ENCODE data around the gene LGMN.
A peak's percentile ranks its signal among the peaks of the same experiment; 100 is the strongest.
"Not testable (repeated sequence)": the region's sequence is repeated elsewhere in the genome, so short reads cannot be mapped to it uniquely, and the experiment has no call there.

Gene LGMN

DNA sequence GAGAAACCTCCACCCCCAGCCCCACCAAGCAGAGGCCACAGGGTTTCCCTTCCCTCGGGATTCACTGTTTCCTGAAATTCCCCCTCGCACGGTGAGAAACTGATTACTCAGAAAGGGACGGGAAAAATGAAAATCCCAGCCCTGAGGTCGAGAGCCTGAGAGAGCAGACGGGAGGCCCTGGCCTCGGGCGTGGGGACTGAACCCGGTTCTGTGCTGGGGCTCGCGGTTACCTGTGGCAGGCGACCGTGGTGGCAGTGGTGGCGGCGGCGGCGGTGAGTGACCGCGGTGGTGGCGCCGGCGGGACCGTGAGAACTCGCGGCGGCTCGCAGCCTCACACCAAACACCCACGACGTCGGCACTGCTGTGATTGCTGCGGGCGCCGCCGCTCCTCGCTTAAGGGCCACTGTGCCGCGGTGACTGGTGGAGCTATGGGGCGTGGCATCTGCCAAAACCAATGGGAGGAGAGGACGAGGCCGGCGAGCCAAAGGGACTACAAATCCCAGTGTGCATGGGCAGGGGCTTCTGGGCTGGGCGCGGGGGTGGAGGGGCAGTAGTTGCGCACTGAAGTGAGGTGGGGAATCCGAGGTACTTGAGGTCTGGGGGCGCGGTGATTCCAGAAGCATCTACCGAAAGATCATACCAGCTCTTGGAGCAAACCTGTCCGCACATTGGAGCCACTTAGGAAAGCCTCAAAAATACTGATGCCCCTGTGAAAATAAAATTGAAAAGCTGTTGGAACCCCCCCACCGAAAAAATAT, at the start of gene LGMN:
Gene LGMN (minus strand): TSS at position 369 of the 758 bp plus-strand sequence. CDS start 15,841 bp downstream, outside the sequence.
- H3K9me3 Mint-ChIP-seq = no peaks in the 10 kb centered on the region
- H3K27ac Mint-ChIP-seq = no peak within 1 kb of the TSS
- H3K27me3 Mint-ChIP-seq (ENCODE audit: low read depth) = peaks cover 72% of the 10 kb centered on the region
- H3K36me3 Mint-ChIP-seq (ENCODE audit: low read depth) = peaks cover 3% of the 10 kb centered on the region
- H3K4me1 Mint-ChIP-seq (ENCODE audit: low read depth) = peaks cover 29% of the 10 kb centered on the region
- H3K4me3 Mint-ChIP-seq = peak within 1 kb of the TSS; percentile 68

DNA sequence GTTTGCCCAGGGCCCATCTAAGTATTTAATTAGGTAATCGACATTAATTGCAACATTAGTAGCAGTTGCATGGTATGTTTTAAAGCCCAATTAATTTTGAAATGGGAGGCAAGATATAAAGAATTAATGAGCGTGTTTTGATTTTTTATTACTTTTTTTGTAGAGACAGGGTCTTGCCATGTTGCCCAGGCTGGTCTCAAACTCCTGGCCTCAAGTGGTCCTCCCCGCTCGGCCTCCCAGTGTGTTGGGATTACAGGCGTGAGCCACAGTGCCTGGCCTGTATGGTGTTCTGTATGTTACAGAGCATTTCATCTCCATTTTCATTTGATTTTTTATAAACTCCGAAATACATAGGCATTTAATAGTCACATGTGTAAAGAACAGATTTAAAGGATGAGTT, 46.5 kb upstream of the LGMN start:
- H3K4me3 Mint-ChIP-seq = peak overlapping the region; percentile 95
- H3K9me3 Mint-ChIP-seq = peaks cover 8% of the 10 kb centered on the region
- H3K4me1 Mint-ChIP-seq (ENCODE audit: low read depth) = peaks cover 22% of the 10 kb centered on the region
- peak overlapping the region; percentile 91 for H3K27ac Mint-ChIP-seq
- H3K27me3 Mint-ChIP-seq (ENCODE audit: low read depth) = peaks cover 5% of the 10 kb centered on the region
- H3K36me3 Mint-ChIP-seq (ENCODE audit: low read depth) = peaks cover 14% of the 10 kb centered on the region

DNA sequence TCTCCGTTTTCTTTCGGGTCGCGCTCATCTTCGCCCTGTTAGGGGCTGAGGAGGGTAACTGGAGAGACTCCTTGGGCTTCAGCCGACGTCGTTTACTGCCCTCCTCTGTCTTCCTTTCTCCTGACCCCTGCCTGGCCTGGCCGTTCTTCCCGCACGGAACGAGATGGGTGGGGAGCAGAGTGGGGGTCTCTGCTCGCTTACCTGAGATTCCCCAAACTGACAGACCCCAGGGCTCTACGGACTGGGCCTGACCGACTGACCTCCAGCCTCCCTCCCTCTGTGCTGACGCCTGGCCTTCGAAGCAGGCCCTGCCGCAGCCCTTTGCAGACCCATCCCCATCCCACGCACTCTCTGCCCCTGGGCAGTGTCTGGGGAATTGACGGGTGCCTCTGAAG, 46.1 kb upstream of the LGMN start:
- Mint-ChIP-seq H3K36me3 (ENCODE audit: low read depth) (peaks cover 13% of the 10 kb centered on the region), H3K27me3 (ENCODE audit: low read depth) (peaks cover 8% of the 10 kb centered on the region), H3K4me1 (ENCODE audit: low read depth) (peaks cover 20% of the 10 kb centered on the region), H3K9me3 (peaks cover 13% of the 10 kb centered on the region), H3K27ac (peak overlapping the region; percentile 91), H3K4me3 (peak overlapping the region; percentile 95)

DNA sequence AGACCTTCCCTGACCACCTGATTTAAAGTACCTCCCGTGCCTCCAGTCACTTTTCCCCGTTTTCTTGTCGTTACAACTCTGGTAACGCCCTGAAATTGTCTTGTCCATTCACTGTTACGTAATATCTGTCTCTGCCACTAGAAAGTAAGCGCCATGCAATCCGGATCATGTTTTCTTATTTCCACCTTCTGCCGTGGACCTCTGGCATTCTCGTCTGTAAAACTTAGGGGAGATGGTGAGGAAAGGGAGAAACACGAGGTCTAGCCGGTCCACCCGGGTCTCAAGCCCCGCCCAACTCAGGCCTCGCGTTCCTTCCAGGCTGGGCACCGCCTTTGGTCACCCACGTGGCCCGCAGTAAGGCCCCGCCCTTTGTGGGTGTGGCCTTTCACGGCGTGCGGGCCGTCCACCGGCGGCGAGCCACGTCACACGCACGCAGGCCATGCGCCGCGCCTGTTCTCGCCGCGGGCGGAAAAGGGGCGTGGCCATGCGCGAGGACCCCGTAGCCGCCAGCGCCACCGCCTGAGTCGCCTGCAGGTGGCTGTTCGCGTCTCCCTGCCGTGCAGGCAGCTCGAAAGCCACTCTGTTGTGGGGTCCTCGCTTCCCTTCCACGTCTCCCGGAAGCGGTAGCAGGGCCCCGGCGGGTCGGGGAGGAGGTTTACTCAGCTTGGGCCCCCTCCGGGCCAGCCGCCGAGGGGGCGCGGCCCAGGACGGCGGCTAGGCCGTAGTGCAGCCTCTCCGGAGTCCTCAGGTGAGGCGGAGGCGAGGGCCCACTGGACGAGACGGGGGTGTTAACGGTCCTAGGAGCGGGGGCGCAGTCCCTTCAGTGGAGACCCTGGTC, 45.5 kb upstream of the LGMN start, which contains the start of gene GOLGA5:
Gene GOLGA5 (plus strand): TSS at position 597 of the 838 bp plus-strand sequence. CDS start 3,133 bp downstream, outside the sequence.
- Mint-ChIP-seq H3K4me3 (peak within 1 kb of the TSS; percentile 95), H3K36me3 (ENCODE audit: low read depth) (peaks cover 18% of the 10 kb centered on the region), H3K27ac (peak within 1 kb of the TSS; percentile 91), H3K9me3 (peaks cover 19% of the 10 kb centered on the region), H3K4me1 (ENCODE audit: low read depth) (peaks cover 20% of the 10 kb centered on the region), H3K27me3 (ENCODE audit: low read depth) (peaks cover 11% of the 10 kb centered on the region)

DNA sequence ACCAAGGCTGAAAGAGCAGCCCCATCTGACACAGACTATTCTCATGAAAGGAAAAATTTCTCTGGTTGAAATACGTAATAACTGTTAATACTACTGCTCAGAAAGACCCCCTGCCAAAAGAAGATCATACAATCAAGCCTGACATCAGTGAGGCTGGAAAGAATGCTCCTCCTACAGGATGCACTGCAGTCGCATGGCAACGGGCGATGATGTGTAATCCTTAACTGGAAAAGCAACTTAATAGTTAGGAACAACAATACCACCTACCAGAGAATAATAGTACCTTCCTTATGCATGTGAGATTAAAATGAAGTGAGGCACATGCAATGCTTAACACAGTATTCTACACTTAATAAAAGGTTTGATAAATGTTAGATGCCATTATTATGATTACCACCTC, 44.5 kb upstream of the LGMN start:
- H3K9me3 Mint-ChIP-seq = peaks cover 22% of the 10 kb centered on the region
- peaks cover 13% of the 10 kb centered on the region for H3K36me3 Mint-ChIP-seq (ENCODE audit: low read depth)
- H3K4me3 Mint-ChIP-seq = no peak overlapping the region
- H3K27ac Mint-ChIP-seq = peak overlapping the region; percentile 15
- peaks cover 11% of the 10 kb centered on the region for H3K27me3 Mint-ChIP-seq (ENCODE audit: low read depth)
- peaks cover 18% of the 10 kb centered on the region for H3K4me1 Mint-ChIP-seq (ENCODE audit: low read depth)

DNA sequence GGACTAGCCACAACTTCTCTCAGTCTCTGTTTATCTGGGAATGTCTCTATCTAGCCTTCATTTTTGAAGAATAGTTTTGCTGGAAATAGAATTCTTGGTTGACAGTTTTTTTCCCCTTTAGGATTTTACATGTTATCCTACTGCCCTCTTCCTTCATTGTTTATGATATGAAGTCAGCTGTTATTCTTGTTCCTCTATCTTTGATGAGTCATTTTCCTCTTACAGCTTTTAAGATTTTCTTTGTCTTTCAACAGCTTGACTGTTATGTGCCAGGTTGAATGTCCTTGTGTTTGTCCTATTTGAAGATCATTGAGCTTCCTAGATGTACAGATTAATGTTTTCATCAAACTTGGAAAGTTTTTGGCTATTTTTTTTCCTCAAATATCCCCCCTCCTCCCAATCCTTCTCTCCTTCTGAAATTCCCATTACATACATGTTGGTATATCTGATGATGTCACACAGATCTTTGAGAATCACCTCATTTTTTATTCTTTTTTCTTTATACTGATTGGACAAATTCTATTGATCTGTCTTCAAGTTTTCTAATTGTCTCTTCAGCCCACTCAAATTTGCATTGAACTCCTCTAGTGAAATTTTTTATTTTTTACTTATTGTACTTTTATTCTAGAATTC, 41.1 kb upstream of the LGMN start:
- H3K27me3 Mint-ChIP-seq (ENCODE audit: low read depth) = peaks cover 11% of the 10 kb centered on the region
- H3K4me3 Mint-ChIP-seq = no peak overlapping the region
- H3K36me3 Mint-ChIP-seq (ENCODE audit: low read depth) = peaks cover 9% of the 10 kb centered on the region
- H3K9me3 Mint-ChIP-seq = peaks cover 22% of the 10 kb centered on the region
- no peak overlapping the region for H3K27ac Mint-ChIP-seq
- H3K4me1 Mint-ChIP-seq (ENCODE audit: low read depth) = peaks cover 5% of the 10 kb centered on the region

DNA sequence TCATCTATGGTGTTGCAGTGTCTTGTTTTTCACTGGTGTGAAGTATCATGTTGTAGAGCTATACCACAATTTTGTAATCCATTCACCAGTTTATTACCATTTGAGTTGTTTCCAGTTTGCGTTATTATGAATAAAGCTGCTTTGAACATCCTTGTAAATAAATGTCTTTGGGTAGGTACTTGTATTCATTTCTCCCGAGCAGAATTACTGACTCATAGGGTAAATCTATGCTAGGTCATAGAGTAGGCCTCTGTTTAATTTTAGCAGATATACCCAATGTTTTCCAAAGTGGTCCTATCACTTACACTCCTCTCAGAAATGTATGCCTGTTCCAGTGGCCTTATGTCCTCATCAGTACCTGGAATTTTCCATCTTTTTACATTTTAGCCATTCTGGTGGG, 39.1 kb upstream of the LGMN start:
- Mint-ChIP-seq H3K4me1 (ENCODE audit: low read depth) (peaks cover 2% of the 10 kb centered on the region), H3K27me3 (ENCODE audit: low read depth) (peaks cover 13% of the 10 kb centered on the region), H3K27ac (no peak overlapping the region), H3K4me3 (no peak overlapping the region), H3K9me3 (peaks cover 22% of the 10 kb centered on the region), H3K36me3 (ENCODE audit: low read depth) (peaks cover 9% of the 10 kb centered on the region)

DNA sequence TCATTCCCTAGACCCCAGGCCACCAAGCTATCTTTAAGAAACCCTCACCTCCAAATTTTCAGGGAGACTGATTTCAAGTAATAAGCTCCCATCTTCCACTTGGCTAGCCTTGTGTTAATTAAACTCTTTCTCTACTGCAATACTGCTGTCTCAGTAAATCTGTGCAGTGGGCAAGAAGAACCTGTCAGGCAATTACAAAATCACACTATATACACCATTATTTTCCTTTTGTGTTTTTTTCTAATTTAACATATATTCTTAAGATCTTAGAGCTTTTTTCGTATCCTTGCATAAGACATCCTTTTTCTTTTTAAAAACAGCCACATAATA, 38.0 kb upstream of the LGMN start:
- Mint-ChIP-seq H3K27ac (no peak overlapping the region), H3K27me3 (ENCODE audit: low read depth) (peaks cover 15% of the 10 kb centered on the region)

DNA sequence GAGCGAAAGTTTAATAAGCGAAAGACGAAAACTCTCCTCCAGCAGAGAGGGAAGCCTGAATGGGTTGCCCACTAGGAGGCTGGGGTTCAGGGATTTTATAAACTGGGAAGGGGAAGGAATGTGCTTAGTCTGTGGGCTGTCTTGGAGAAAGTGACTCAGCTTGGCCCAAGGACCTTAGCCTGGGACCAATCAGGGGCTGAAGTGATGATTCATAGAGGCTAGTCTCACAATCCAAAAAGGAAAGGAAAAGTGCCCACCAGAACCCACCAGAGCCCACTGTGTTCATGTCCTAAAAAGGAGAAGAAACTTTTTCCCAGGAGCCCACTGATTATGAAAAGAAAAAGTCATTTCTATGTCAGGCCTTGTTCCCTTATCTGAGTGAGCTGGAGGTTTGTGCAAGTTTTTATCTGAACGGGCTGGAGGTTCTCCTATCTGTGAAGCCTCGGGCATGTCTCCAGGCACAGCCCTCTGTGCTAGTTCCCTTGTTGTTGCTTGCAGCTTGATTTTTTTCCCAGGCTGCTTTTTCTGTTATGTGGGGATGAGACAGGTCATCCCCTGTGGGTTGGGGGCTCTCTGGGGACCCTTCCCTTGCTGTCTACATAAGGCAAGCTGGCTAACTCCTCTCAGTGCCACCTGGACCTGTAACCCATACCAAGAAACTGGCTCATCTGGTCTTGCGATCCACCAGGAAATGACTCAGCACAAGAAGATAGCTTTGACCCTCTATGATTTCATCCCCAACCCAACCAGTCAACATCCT, 37.4 kb upstream of the LGMN start:
- Mint-ChIP-seq H3K27me3 (ENCODE audit: low read depth) (peaks cover 15% of the 10 kb centered on the region), H3K9me3 (peaks cover 22% of the 10 kb centered on the region), H3K36me3 (ENCODE audit: low read depth) (peaks cover 9% of the 10 kb centered on the region), H3K4me3 (no peak overlapping the region), H3K4me1 (ENCODE audit: low read depth) (peaks cover 2% of the 10 kb centered on the region), H3K27ac (no peak overlapping the region)

More for the DNA sequence above, 38.0 kb upstream of the LGMN start:
- Mint-ChIP-seq H3K9me3 (peaks cover 22% of the 10 kb centered on the region), H3K36me3 (ENCODE audit: low read depth) (peaks cover 9% of the 10 kb centered on the region), H3K4me1 (ENCODE audit: low read depth) (peaks cover 2% of the 10 kb centered on the region), H3K4me3 (no peak overlapping the region)

DNA sequence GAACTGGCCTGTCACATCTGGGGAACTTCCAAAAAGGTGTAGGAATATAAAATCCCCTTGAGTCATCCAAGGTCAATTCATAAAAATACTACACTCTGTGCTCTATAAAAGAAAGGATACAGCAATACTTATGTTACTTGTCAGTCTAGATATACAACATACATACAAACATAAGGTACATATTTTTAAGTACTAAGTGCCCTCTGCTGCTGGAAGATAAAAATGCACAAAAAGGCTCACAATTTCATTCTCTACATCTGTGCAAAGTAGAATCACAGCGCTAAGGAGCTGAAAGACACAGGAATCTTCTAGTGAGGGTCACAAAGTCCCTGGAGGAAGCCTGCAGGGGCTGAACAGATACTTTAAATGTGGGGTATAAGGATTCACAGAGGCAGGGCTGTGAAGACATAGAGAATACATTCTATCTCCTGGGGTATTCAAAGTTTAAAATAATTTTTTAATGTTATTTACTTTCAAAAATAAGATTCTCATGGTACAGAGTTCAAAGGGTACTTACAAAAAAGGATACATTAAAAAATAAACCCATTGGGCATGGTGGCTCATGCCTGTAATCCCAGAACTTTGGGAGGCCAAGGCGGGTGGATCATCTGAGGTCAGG, 35.5 kb upstream of the LGMN start:
- Mint-ChIP-seq H3K9me3 (peaks cover 3% of the 10 kb centered on the region), H3K36me3 (ENCODE audit: low read depth) (no peaks in the 10 kb centered on the region), H3K27me3 (ENCODE audit: low read depth) (peaks cover 4% of the 10 kb centered on the region), H3K4me3 (no peak overlapping the region), H3K27ac (no peak overlapping the region), H3K4me1 (ENCODE audit: low read depth) (peaks cover 7% of the 10 kb centered on the region)

DNA sequence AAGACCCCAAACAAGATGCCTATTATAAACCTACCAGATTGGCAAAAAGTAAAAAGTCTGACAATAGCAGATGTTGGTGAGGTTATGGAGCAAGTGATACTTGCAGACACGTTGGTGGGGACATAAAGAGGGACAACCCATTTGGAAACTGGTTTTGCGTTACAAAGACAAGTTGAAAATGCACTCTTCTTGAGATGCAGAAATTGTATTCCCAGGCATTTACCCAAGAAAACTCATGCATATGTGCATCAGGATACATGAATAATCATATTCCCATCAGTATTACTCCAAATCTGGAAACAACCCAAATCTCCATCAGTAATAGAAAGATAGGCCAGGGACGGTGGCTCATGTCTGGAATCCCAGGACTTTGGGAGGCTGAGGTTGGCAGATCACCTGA, 32.9 kb upstream of the LGMN start:
- H3K36me3 Mint-ChIP-seq (ENCODE audit: low read depth) = no peaks in the 10 kb centered on the region
- H3K27ac Mint-ChIP-seq = no peak overlapping the region
- H3K27me3 Mint-ChIP-seq (ENCODE audit: low read depth) = peaks cover 24% of the 10 kb centered on the region
- peaks cover 7% of the 10 kb centered on the region for H3K4me1 Mint-ChIP-seq (ENCODE audit: low read depth)
- no peak overlapping the region for H3K4me3 Mint-ChIP-seq
- no peaks in the 10 kb centered on the region for H3K9me3 Mint-ChIP-seq

DNA sequence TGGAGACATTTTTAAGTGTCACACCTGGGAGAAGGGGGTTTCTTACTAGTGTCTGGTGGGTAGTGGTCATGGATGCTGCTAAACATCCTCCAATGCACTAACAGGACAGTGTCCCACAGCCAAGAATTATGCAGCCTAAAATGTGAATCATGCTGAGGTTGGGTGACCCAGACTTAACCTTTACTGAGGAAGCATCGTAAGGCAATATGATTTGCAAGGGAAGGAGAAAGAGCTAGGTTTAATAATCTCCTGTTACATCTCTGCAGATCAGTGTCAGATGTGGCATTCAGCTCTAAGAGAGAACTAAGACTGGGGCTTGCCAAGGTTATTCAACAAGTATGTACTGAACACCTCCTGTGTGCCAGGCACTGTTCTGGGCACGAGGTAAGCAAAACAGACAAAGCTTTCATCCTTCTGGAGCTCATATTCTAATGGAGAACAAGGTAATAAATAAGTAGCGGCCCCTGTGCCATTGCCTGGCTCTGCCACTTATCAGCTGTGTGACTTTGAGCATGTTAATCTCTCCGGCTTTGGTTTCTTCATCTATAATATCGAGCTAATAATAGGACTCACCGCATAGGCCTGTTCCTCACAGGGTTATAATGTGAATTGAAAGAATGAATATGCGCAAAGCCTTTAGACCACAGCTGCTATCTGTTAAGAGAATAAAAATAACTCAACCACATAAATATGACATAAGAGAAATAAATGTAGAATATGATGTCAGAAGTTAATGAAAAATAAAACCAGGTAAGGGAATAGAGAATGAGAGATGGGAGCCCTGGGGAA, 32.2 kb upstream of the LGMN start:
- H3K9me3 Mint-ChIP-seq = no peaks in the 10 kb centered on the region
- no peak overlapping the region for H3K4me3 Mint-ChIP-seq
- H3K4me1 Mint-ChIP-seq (ENCODE audit: low read depth) = peaks cover 8% of the 10 kb centered on the region
- no peaks in the 10 kb centered on the region for H3K36me3 Mint-ChIP-seq (ENCODE audit: low read depth)
- H3K27me3 Mint-ChIP-seq (ENCODE audit: low read depth) = peaks cover 28% of the 10 kb centered on the region
- no peak overlapping the region for H3K27ac Mint-ChIP-seq

DNA sequence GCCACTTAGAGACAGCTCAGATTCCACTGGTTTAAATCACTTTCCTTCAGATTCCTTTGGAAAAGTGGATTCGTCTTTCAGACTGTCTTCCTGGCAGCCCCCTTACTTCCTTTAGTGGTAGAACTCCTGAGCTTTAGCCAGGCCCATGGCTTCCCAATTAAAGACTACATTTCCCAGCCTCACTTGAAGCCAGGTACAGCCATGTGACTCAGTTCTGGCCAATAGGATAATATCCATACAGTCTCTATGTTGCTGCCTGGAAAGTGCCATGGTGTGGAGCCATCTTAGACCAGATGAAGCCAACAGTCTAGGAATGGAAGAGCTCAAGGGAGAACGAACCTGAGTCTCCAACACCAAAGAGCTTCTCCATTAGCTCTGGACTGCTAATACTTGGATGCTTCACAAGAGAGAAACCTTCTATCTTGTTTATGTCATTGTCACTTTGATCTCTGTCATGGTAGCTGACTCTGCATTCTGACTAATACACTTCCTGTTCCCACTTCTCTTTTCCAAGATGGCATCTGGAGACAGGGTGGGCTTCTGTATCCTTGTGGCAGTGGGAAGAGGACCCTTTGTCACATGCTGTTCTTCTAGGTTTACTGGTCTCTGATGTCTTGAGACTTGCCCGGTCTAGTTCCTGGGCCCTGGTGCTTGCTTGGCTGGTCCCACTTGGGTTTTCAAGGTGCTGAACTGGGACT, 30.6 kb upstream of the LGMN start:
- H3K4me3 Mint-ChIP-seq; H3K27ac Mint-ChIP-seq; H3K9me3 Mint-ChIP-seq; H3K36me3 Mint-ChIP-seq (ENCODE audit: low read depth): not testable (repeated sequence)
- H3K27me3 Mint-ChIP-seq (ENCODE audit: low read depth) = peaks cover 30% of the 10 kb centered on the region
- H3K4me1 Mint-ChIP-seq (ENCODE audit: low read depth) = peaks cover 18% of the 10 kb centered on the region
